ENCODE data around the gene MAPKAPK2. TPM values are rescaled to one million over a fixed set of nuclear protein-coding genes. Genes with fewer than 3 reads are reported as not detected.

The MAPKAPK2 gene
- total RNA-seq, 2 experiments from 2014 or later = 55.5 to 57.4 TPM

- Mint-ChIP-seq H3K27me3 (no peaks in the 10 kb centered on the region), H3K4me3 (no peak overlapping the region), H3K4me1 (peaks cover 61% of the 10 kb centered on the region), H3K27ac (no peak overlapping the region), H3K9me3 (no peaks in the 10 kb centered on the region), H3K36me3 (ENCODE audit: low read depth) (peaks cover 18% of the 10 kb centered on the region)
- ChIA-PET POLR2A (no interaction called here), CTCF (interaction anchor here (0.7 to 2.4 kb wide), 5 partner anchors 8 to 41 kb away, joined by 3 to 10 read pairs (median 4); no protein-coding TSS in a partner anchor)
- no peak for DNase-seq
Observed at GRCh38 chr1:206700445-206701036, 15.8 kb downstream of the MAPKAPK2 start.

- no peaks in the 10 kb centered on the region for H3K27me3 Mint-ChIP-seq
- H3K27ac Mint-ChIP-seq = no peak overlapping the region
- H3K4me3 Mint-ChIP-seq = no peak overlapping the region
- CTCF ChIA-PET = interaction anchor here (1.2 to 2.6 kb wide), 4 partner anchors 10 to 207 kb away, joined by 3 to 10 read pairs (median 8); no protein-coding TSS in a partner anchor
- POLR2A ChIA-PET = no interaction called here
- H3K4me1 Mint-ChIP-seq = peaks cover 64% of the 10 kb centered on the region
- H3K36me3 Mint-ChIP-seq (ENCODE audit: low read depth) = peaks cover 12% of the 10 kb centered on the region
- no peaks in the 10 kb centered on the region for H3K9me3 Mint-ChIP-seq
- DNase-seq = no peak
Observed at GRCh38 chr1:206702260-206702659, 17.6 kb downstream of the MAPKAPK2 start.

GRCh38 chr1:206702803-206703202 lies 18.1 kb downstream of the MAPKAPK2 start:
- POLR2A ChIA-PET = no interaction called here
- no peak overlapping the region for H3K4me3 Mint-ChIP-seq
- DNase-seq = no peak
- CTCF ChIA-PET = interaction anchor here (0.7 to 2.6 kb wide), 7 partner anchors 8 to 206 kb away, joined by 3 to 8 read pairs (median 3); no protein-coding TSS in a partner anchor
- H3K27ac Mint-ChIP-seq = no peak overlapping the region
- H3K27me3 Mint-ChIP-seq = no peaks in the 10 kb centered on the region
- peaks cover 69% of the 10 kb centered on the region for H3K4me1 Mint-ChIP-seq
- H3K9me3 Mint-ChIP-seq = no peaks in the 10 kb centered on the region
- peaks cover 7% of the 10 kb centered on the region for H3K36me3 Mint-ChIP-seq (ENCODE audit: low read depth)

GRCh38 chr1:206703661-206704060 lies 19.0 kb downstream of the MAPKAPK2 start:
- peak overlapping the region; percentile 24 for H3K4me3 Mint-ChIP-seq
- peaks cover 2% of the 10 kb centered on the region for H3K36me3 Mint-ChIP-seq (ENCODE audit: low read depth)
- peak; percentile 60 for DNase-seq
- POLR2A ChIA-PET = no interaction called here
- H3K27ac Mint-ChIP-seq = peak overlapping the region; percentile 83
- peaks cover 74% of the 10 kb centered on the region for H3K4me1 Mint-ChIP-seq
- H3K27me3 Mint-ChIP-seq = no peaks in the 10 kb centered on the region
- H3K9me3 Mint-ChIP-seq = no peaks in the 10 kb centered on the region
- CTCF ChIA-PET = interaction anchor here (0.7 to 2.6 kb wide), 7 partner anchors 9 to 224 kb away, joined by 3 to 8 read pairs (median 3); no protein-coding TSS in a partner anchor

GRCh38 chr1:206704226-206704625 lies 19.5 kb downstream of the MAPKAPK2 start:
- H3K27me3 Mint-ChIP-seq = no peaks in the 10 kb centered on the region
- ChIA-PET CTCF (interaction anchor here (1.0 to 2.6 kb wide), 8 partner anchors 8 to 225 kb away, joined by 3 to 11 read pairs (median 6); no protein-coding TSS in a partner anchor), POLR2A (no interaction called here)
- H3K36me3 Mint-ChIP-seq (ENCODE audit: low read depth) = peaks cover 2% of the 10 kb centered on the region
- no peak overlapping the region for H3K4me3 Mint-ChIP-seq
- no peaks in the 10 kb centered on the region for H3K9me3 Mint-ChIP-seq
- DNase-seq = peak; percentile 30
- H3K27ac Mint-ChIP-seq = peak overlapping the region; percentile 83
- H3K4me1 Mint-ChIP-seq = peaks cover 76% of the 10 kb centered on the region

GRCh38 chr1:206705191-206705590 lies 20.5 kb downstream of the MAPKAPK2 start:
- Mint-ChIP-seq H3K27ac (peak overlapping the region; percentile 26), H3K4me1 (peaks cover 76% of the 10 kb centered on the region), H3K27me3 (no peaks in the 10 kb centered on the region), H3K36me3 (ENCODE audit: low read depth) (peaks cover 2% of the 10 kb centered on the region), H3K4me3 (no peak overlapping the region), H3K9me3 (no peaks in the 10 kb centered on the region)
- CTCF ChIA-PET = interaction anchor here (1.0 to 2.6 kb wide), 7 partner anchors 9 to 207 kb away, joined by 3 to 11 read pairs (median 4); partner anchors contain the start of gene EIF2D
- no peak for DNase-seq
- POLR2A ChIA-PET = no interaction called here

- DNase-seq = no peak
- H3K9me3 Mint-ChIP-seq = no peaks in the 10 kb centered on the region
- peak overlapping the region; percentile 26 for H3K27ac Mint-ChIP-seq
- no peak overlapping the region for H3K4me3 Mint-ChIP-seq
- H3K36me3 Mint-ChIP-seq (ENCODE audit: low read depth) = peaks cover 5% of the 10 kb centered on the region
- H3K4me1 Mint-ChIP-seq = peaks cover 79% of the 10 kb centered on the region
- ChIA-PET CTCF (interaction anchor here (0.6 to 2.6 kb wide), 13 partner anchors 9 to 206 kb away, joined by 3 to 11 read pairs (median 4); partner anchors contain the start of gene EIF2D), POLR2A (no interaction called here)
- no peaks in the 10 kb centered on the region for H3K27me3 Mint-ChIP-seq
Observed at GRCh38 chr1:206705726-206706297, 21.1 kb downstream of the MAPKAPK2 start.

GRCh38 chr1:206706298-206706791 lies 21.6 kb downstream of the MAPKAPK2 start:
- no peaks in the 10 kb centered on the region for H3K27me3 Mint-ChIP-seq
- H3K36me3 Mint-ChIP-seq (ENCODE audit: low read depth) = peaks cover 3% of the 10 kb centered on the region
- no peak overlapping the region for H3K27ac Mint-ChIP-seq
- DNase-seq = no peak
- H3K9me3 Mint-ChIP-seq = no peaks in the 10 kb centered on the region
- no peak overlapping the region for H3K4me3 Mint-ChIP-seq
- CTCF ChIA-PET = interaction anchor here (0.6 to 2.6 kb wide), 9 partner anchors 9 to 205 kb away, joined by 3 to 11 read pairs (median 5); no protein-coding TSS in a partner anchor
- H3K4me1 Mint-ChIP-seq = peaks cover 79% of the 10 kb centered on the region
- POLR2A ChIA-PET = no interaction called here

GRCh38 chr1:206706806-206707366 lies 22.2 kb downstream of the MAPKAPK2 start:
- Mint-ChIP-seq H3K27ac (no peak overlapping the region), H3K36me3 (ENCODE audit: low read depth) (peaks cover 3% of the 10 kb centered on the region), H3K4me1 (peaks cover 82% of the 10 kb centered on the region), H3K9me3 (no peaks in the 10 kb centered on the region), H3K4me3 (no peak overlapping the region), H3K27me3 (no peaks in the 10 kb centered on the region)
- no peak for DNase-seq
- ChIA-PET POLR2A (no interaction called here), CTCF (interaction anchor here (0.6 to 2.6 kb wide), 10 partner anchors 10 to 205 kb away, joined by 3 to 11 read pairs (median 4); no protein-coding TSS in a partner anchor)

- H3K4me1 Mint-ChIP-seq = peaks cover 84% of the 10 kb centered on the region
- H3K4me3 Mint-ChIP-seq = no peak overlapping the region
- peaks cover 3% of the 10 kb centered on the region for H3K36me3 Mint-ChIP-seq (ENCODE audit: low read depth)
- ChIA-PET CTCF (no interaction called here), POLR2A (no interaction called here)
- H3K27ac Mint-ChIP-seq = no peak overlapping the region
- no peak for DNase-seq
- H3K9me3 Mint-ChIP-seq = no peaks in the 10 kb centered on the region
- H3K27me3 Mint-ChIP-seq = no peaks in the 10 kb centered on the region
Observed at GRCh38 chr1:206708058-206708457, 23.4 kb downstream of the MAPKAPK2 start.

- ChIA-PET POLR2A (no interaction called here), CTCF (interaction anchor here (1.0 to 5.8 kb wide), 4 partner anchors 17 to 26 kb away, joined by 3 to 25 read pairs (median 4); no protein-coding TSS in a partner anchor)
- no peaks in the 10 kb centered on the region for H3K27me3 Mint-ChIP-seq
- no peak overlapping the region for H3K27ac Mint-ChIP-seq
- no peak for DNase-seq
- peaks cover 84% of the 10 kb centered on the region for H3K4me1 Mint-ChIP-seq
- no peaks in the 10 kb centered on the region for H3K9me3 Mint-ChIP-seq
- H3K4me3 Mint-ChIP-seq = no peak overlapping the region
- peaks cover 5% of the 10 kb centered on the region for H3K36me3 Mint-ChIP-seq (ENCODE audit: low read depth)
Observed at GRCh38 chr1:206708882-206709281, 24.2 kb downstream of the MAPKAPK2 start.

- POLR2A ChIA-PET = no interaction called here
- CTCF ChIA-PET = interaction anchor here (1.0 to 5.8 kb wide), 7 partner anchors 13 to 223 kb away, joined by 3 to 25 read pairs (median 3); partner anchors contain the start of gene DYRK3
- Mint-ChIP-seq H3K27me3 (no peaks in the 10 kb centered on the region), H3K4me1 (peaks cover 84% of the 10 kb centered on the region), H3K36me3 (ENCODE audit: low read depth) (peaks cover 5% of the 10 kb centered on the region), H3K4me3 (no peak overlapping the region), H3K27ac (no peak overlapping the region), H3K9me3 (no peaks in the 10 kb centered on the region)
- DNase-seq = no peak
Observed at GRCh38 chr1:206709322-206709721, 24.6 kb downstream of the MAPKAPK2 start.
